ENCODE data around the gene SEMA4F.
"Not testable (repeated sequence)": the region's sequence is repeated elsewhere in the genome, so short reads cannot be mapped to it uniquely, and the experiment has no call there.

Gene SEMA4F

GRCh38 chr2:74625658-74626425 is 28.2 kb upstream of the SEMA4F start:
- ChIA-PET CTCF (interaction anchor here (0.7 to 1.4 kb wide), 2 partner anchors 38 to 290 kb away, joined by 3 to 4 read pairs; no protein-coding TSS in a partner anchor), POLR2A (no interaction called here)
- no peak overlapping the region for H3K4me3 ChIP-seq (ENCODE audit: low read depth, low read length)
- no peak for TF ChIP-seq CTCF (IDR thresholded peaks at IDR 0.05; ENCODE audit: insufficient read depth, low read length, missing control alignments)
- no peak for DNase-seq (ENCODE audit: low read depth, low spot score)

GRCh38 chr2:74628538-74629105 is 25.4 kb upstream of the SEMA4F start:
- no peak overlapping the region for H3K4me3 ChIP-seq (ENCODE audit: low read depth, low read length)
- no peak for TF ChIP-seq CTCF (IDR thresholded peaks at IDR 0.05; ENCODE audit: insufficient read depth, low read length, missing control alignments)
- no peak for DNase-seq (ENCODE audit: low read depth, low spot score)
- ChIA-PET CTCF (interaction anchor here (1.0 to 1.4 kb wide), 2 partner anchors 41 to 42 kb away, joined by 3 read pairs; no protein-coding TSS in a partner anchor), POLR2A (no interaction called here)

GRCh38 chr2:74630454-74630853 is 23.6 kb upstream of the SEMA4F start:
- CTCF ChIA-PET: not testable (repeated sequence)

GRCh38 chr2:74632209-74632938 is 21.7 kb upstream of the SEMA4F start:
- POLR2A ChIA-PET: no interaction called here

More at GRCh38 chr2:74630454-74630853, 23.6 kb upstream of the SEMA4F start:
- H3K4me3 ChIP-seq (ENCODE audit: low read depth, low read length); DNase-seq (ENCODE audit: low read depth, low spot score); POLR2A ChIA-PET: not testable (repeated sequence)

GRCh38 chr2:74632939-74633312 is 21.1 kb upstream of the SEMA4F start:
- CTCF ChIA-PET: no interaction called here
- no peak for DNase-seq (ENCODE audit: low read depth, low spot score)
- TF ChIP-seq CTCF (IDR thresholded peaks at IDR 0.05; ENCODE audit: insufficient read depth, low read length, missing control alignments): no peak
- POLR2A ChIA-PET: no interaction called here
- no peak overlapping the region for H3K4me3 ChIP-seq (ENCODE audit: low read depth, low read length)

More at GRCh38 chr2:74632209-74632938, 21.7 kb upstream of the SEMA4F start:
- CTCF ChIA-PET: interaction anchor here (0.9 to 1.4 kb wide), 3 partner anchors 14 to 45 kb away, joined by 3 to 4 read pairs (median 3); no protein-coding TSS in a partner anchor
- peak; percentile 1 for TF ChIP-seq CTCF (IDR thresholded peaks at IDR 0.05; ENCODE audit: insufficient read depth, low read length, missing control alignments)
- DNase-seq (ENCODE audit: low read depth, low spot score): no peak
- H3K4me3 ChIP-seq (ENCODE audit: low read depth, low read length): no peak overlapping the region

- TF ChIP-seq CTCF (IDR thresholded peaks at IDR 0.05; ENCODE audit: insufficient read depth, low read length, missing control alignments): no peak
- no peak for DNase-seq (ENCODE audit: low read depth, low spot score)
- POLR2A ChIA-PET: no interaction called here
- H3K4me3 ChIP-seq (ENCODE audit: low read depth, low read length): no peak overlapping the region
- CTCF ChIA-PET: no interaction called here
Observed at GRCh38 chr2:74639550-74639949, 14.5 kb upstream of the SEMA4F start.

All from AG04449 (cell line).